Measurements from ENCODE around the gene TTLL1.
"Not testable (repeated sequence)": the region's sequence is repeated elsewhere in the genome, so short reads cannot be mapped to it uniquely, and the experiment has no call there.

Gene TTLL1

GRCh38 chr22:43013355-43014315, 75.6 kb downstream of the TTLL1 start:
- no peak for DNase-seq (ENCODE audit: low read depth in 2 of 2)

- DNase-seq (ENCODE audit: low read depth in 2 of 2): no peak
Measured at GRCh38 chr22:43012390-43012789, 76.8 kb downstream of the TTLL1 start.

GRCh38 chr22:43011079-43011478, 78.1 kb downstream of the TTLL1 start:
- DNase-seq (ENCODE audit: low read depth in 2 of 2): no peak

- DNase-seq (ENCODE audit: low read depth in 2 of 2): no peak
Measured at GRCh38 chr22:43009444-43009843, 79.7 kb downstream of the TTLL1 start.

- no peak for DNase-seq (ENCODE audit: low read depth in 2 of 2)
Measured at GRCh38 chr22:43008921-43009320, 80.3 kb downstream of the TTLL1 start.

- no peak for DNase-seq (ENCODE audit: low read depth in 2 of 2)
Measured at GRCh38 chr22:43008509-43008908, 80.7 kb downstream of the TTLL1 start.

- no peak for DNase-seq (ENCODE audit: low read depth in 2 of 2)
Measured at GRCh38 chr22:43007519-43008102, 81.6 kb downstream of the TTLL1 start.

GRCh38 chr22:43006753-43007152, 82.4 kb downstream of the TTLL1 start:
- DNase-seq (ENCODE audit: low read depth in 2 of 2): no peak

GRCh38 chr22:43006016-43006505, 83.1 kb downstream of the TTLL1 start:
- no peak for DNase-seq (ENCODE audit: low read depth in 2 of 2)

GRCh38 chr22:43005106-43005505, 84.1 kb downstream of the TTLL1 start:
- no peak for DNase-seq (ENCODE audit: low read depth in 2 of 2)

GRCh38 chr22:43004362-43005035, 84.7 kb downstream of the TTLL1 start:
- no peak for DNase-seq (ENCODE audit: low read depth in 2 of 2)

- DNase-seq (ENCODE audit: low read depth in 2 of 2): no peak
Measured at GRCh38 chr22:43002202-43002586, 87.0 kb downstream of the TTLL1 start.

GRCh38 chr22:43001271-43002201, 87.7 kb downstream of the TTLL1 start:
- no peak for DNase-seq (ENCODE audit: low read depth in 2 of 2)

GRCh38 chr22:43000441-43001175, 88.6 kb downstream of the TTLL1 start:
- DNase-seq (ENCODE audit: low read depth in 2 of 2): no peak

GRCh38 chr22:42997582-42998090, 91.6 kb downstream of the TTLL1 start:
- no peak for DNase-seq (ENCODE audit: low read depth in 2 of 2)

GRCh38 chr22:42996646-42997365, 92.4 kb downstream of the TTLL1 start:
- DNase-seq (ENCODE audit: low read depth in 2 of 2): no peak

- DNase-seq (ENCODE audit: low read depth in 2 of 2): not testable (repeated sequence)
Measured at GRCh38 chr22:42995654-42996053, 93.5 kb downstream of the TTLL1 start.

- DNase-seq (ENCODE audit: low read depth in 2 of 2): no peak
Measured at GRCh38 chr22:42994917-42995562, 94.2 kb downstream of the TTLL1 start.

- no peak for DNase-seq (ENCODE audit: low read depth in 2 of 2)
Measured at GRCh38 chr22:42994276-42994916, 94.8 kb downstream of the TTLL1 start.
